GM10847 (cell line): ENCODE results near the gene TRPC4.

ENCODE experiments used
- POLR2A ChIP-seq: IDR thresholded peaks from 2 replicates; pipeline ENCODE4 v1.6.1; 2011; ENCODE audit not compliant: insufficient read length; ENCODE audit errors: extremely low read depth

Gene TRPC4

GRCh38 chr13:37766502-37766901 is 103.1 kb downstream of the TRPC4 start:
- TF ChIP-seq POLR2A, result no peak

GRCh38 chr13:37755349-37755748 is 114.2 kb downstream of the TRPC4 start:
- no peak for TF ChIP-seq POLR2A

- no peak for TF ChIP-seq POLR2A
Measured at GRCh38 chr13:37753776-37754175, 115.8 kb downstream of the TRPC4 start.

- no peak for TF ChIP-seq POLR2A
Measured at GRCh38 chr13:37752146-37752545, 117.4 kb downstream of the TRPC4 start.

GRCh38 chr13:37751025-37751424 is 118.5 kb downstream of the TRPC4 start:
- no peak for TF ChIP-seq POLR2A

- no peak for TF ChIP-seq POLR2A
Measured at GRCh38 chr13:37748913-37749312, 120.7 kb downstream of the TRPC4 start.

- TF ChIP-seq POLR2A, result no peak
Measured at GRCh38 chr13:37747071-37747612, 122.4 kb downstream of the TRPC4 start.

- no peak for TF ChIP-seq POLR2A
Measured at GRCh38 chr13:37741536-37741935, 128.0 kb downstream of the TRPC4 start.

- TF ChIP-seq POLR2A, result no peak
Measured at GRCh38 chr13:37736045-37736444, 133.5 kb downstream of the TRPC4 start.

GRCh38 chr13:37735293-37735692 is 134.3 kb downstream of the TRPC4 start:
- TF ChIP-seq POLR2A, result no peak

GRCh38 chr13:37729876-37730275 is 139.7 kb downstream of the TRPC4 start:
- TF ChIP-seq POLR2A, result no peak

GRCh38 chr13:37716420-37717195 is 153.0 kb downstream of the TRPC4 start:
- no peak for TF ChIP-seq POLR2A

GRCh38 chr13:37715606-37716015 is 154.0 kb downstream of the TRPC4 start:
- TF ChIP-seq POLR2A, result no peak

GRCh38 chr13:37709318-37709717 is 160.3 kb downstream of the TRPC4 start:
- no peak for TF ChIP-seq POLR2A

GRCh38 chr13:37707739-37708500 is 161.7 kb downstream of the TRPC4 start:
- TF ChIP-seq POLR2A, result no peak

GRCh38 chr13:37706041-37706440 is 163.5 kb downstream of the TRPC4 start:
- no peak for TF ChIP-seq POLR2A
